A204.1 (cell line): ENCODE data around the gene RPL13A.
"Not testable (repeated sequence)": the region's sequence is repeated elsewhere in the genome, so short reads cannot be mapped to it uniquely, and the experiment has no call there.

Experiments used
- FAIRE-seq: peaks from 2 replicates; lab custom pipeline; 2012; peaks lifted over from hg19 to GRCh38; lab: Jason Lieb, UNC

The RPL13A gene

DNA sequence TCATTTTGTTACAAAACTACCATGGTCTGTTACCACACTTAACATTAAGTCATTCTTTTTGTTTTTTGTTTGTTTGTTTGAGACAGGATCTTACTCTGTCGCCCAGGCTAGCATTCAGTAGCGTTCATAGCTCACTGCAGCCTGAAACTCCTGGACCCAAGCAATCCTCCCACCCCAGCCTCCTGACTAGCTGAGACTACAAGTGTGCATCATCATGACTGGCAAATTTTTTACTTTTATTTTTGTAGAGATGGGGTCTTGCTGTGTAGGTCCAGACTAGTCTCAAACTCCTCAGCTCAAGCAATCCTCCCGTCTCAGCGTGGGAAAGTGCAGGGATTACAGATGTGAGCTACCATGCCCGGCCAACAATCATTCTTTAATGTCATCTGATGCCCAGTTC, 31.1 kb upstream of the RPL13A start:
- no peak for FAIRE-seq

DNA sequence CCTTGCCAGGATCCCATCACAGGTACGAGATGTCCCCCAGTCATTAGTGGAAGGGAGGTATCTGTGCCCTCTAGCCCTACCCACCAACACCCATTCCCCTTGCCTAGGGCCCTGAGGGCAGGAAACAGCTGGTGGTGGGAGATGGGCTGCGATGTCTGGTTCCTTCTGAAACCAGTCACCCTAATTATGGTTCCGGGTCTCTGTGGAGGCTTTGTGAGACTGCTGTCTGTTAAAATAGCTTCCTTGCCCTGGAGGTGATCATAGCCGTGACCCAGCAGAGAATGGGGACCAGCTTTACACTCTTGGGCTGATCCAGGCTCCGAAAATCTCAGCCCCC, 28.9 kb upstream of the RPL13A start:
- no peak for FAIRE-seq

GRCh38 chr19:49459388-49459787, 28.0 kb upstream of the RPL13A start:
- FAIRE-seq: no peak

DNA sequence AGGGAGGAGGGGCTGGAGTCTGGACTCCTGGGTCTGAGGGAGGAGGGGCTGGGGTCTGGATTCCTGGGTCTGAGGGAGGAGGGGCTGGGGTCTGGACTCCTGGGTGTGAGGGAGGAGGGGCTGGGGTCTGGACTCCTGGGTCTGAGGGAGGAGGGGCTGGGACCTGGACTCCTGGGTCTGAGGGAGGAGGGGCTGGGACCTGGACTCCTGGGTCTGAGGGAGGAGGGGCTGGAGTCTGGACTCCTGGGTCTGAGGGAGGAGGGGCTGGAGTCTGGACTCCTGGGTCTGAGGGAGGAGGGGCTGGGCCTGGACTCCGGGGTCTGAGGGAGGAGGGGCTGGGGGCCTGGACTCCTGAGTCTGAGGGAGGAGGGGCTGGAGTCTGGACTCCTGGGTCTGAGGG, 26.3 kb upstream of the RPL13A start:
- not testable (repeated sequence) for FAIRE-seq

DNA sequence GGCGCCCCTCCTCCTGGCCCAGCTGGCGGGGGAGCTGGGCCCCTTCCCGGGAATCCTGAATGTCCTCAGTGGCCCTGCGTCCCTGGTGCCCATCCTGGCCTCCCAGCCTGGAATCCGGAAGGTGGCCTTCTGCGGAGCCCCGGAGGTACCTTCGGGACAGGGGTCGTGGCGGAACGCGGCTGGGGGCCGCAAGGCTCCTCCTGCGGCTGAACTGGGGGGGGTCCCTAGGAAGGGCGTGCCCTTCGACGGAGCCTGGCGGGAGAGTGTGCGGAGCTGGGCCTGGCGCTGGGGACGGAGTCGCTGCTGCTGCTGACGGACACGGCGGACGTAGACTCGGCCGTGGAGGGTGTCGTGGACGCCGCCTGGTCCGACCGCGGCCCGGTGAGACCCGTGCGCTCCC, 25.8 kb upstream of the RPL13A start:
- no peak for FAIRE-seq

DNA sequence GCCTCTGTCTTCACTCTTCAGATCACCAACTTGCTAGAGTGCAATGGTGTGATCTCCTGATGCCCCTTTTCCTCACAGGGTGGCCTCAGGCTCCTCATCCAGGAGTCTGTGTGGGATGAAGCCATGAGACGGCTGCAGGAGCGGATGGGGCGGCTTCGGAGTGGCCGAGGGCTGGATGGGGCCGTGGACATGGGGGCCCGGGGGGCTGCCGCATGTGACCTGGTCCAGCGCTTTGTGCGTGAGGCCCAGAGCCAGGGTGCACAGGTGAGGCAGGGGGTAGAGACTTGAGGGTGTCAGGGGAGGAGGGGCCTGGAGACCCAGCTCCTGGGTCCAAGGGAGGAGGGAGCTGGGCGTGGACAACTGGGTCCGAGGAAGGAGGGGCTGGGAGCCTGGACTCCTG, 24.9 kb upstream of the RPL13A start:
- FAIRE-seq: no peak

DNA sequence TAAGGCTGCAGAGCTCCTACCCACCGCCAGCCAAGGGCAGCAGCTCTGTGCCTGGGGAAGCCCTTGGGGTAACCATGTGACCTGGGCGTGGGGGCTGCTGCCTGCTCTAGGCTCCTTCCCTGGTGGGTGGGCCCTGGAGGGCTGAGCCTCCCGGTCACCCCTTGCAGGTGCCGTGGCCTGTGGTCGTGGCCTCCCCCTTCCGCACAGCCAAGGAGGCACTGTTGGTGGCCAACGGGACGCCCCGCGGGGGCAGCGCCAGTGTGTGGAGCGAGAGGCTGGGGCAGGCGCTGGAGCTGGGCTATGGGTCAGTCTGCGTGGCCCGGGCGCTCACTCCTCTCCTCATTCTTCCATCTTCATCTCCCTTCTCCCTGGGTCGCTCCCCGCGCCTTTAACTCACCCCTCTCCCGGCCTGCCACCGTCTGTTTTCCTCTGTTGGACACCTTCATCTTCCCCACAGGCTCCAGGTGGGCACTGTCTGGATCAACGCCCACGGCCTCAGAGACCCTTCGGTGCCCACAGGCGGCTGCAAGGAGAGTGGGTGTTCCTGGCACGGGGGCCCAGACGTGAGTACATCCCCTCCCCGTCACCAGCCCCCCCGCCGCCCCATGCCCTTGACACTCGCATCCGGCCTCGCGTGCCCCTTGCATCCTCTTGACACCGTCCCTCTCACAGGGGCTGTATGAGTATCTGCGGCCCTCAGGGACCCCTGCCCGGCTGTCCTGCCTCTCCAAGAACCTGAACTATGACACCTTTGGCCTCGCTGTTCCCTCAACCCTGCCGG, 23.3 kb upstream of the RPL13A start:
- FAIRE-seq: no peak

DNA sequence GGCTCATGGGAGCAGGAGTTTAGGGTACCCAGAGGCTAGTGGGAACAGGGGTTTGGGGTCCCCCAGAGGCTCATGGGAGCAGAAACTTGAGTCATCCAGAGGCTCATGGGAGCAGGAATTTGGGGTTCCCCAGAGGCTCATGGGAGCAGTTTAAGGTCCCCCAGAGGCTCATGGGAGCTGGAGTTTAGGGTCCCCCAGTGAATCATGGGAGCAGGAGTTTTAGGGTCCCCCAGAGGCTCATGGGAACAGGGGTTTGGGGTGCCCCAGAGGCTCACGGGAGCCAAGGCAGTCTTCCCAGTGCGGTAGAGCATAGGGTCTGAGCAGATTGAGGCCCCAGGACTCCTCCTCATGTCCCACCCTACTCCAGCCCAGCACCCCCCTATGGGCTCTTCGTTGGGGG, 22.0 kb upstream of the RPL13A start:
- no peak for FAIRE-seq

DNA sequence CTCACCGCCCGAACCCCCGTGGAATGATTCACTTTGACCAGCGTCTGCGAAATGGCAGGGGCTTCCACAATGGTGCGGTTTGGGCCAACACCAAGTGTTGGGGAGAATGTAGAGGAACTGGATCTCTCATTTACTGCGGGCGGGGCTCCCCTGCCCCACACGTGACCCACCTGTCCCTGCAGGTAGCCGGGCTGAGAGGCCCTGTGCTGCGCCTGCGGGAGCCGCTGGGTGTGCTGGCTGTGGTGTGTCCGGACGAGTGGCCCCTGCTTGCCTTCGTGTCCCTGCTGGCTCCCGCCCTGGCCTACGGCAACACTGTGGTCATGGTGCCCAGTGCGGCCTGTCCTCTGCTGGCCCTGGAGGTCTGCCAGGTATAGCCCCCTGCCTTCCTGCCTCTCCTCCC, 19.2 kb upstream of the RPL13A start:
- FAIRE-seq: no peak

GRCh38 chr19:49468746-49469447, 18.5 kb upstream of the RPL13A start:
- FAIRE-seq: no peak

- no peak for FAIRE-seq
These were observed 17.4 kb upstream of the RPL13A start for GRCh38 chr19:49469828-49470614.

- no peak for FAIRE-seq
These were observed 16.8 kb upstream of the RPL13A start for GRCh38 chr19:49470615-49470978.

DNA sequence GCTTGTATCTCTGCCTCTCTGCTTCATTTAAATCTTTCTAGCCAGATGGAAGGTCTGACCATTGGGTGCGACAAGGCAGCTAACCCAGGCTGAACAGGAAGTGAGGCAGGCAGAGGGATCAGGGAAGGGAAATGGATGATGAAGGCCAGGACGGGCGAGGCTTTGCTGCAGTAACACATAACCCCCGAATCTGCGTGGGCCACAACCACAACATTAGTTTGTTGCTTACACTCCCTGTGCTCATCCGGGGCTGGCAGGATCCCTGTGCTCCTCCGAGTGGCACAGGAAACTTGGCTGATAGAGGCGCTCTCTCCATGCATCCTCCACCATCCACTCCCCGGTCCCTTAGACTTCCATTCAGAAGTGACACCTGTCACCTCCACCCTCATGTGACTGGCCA, 14.5 kb upstream of the RPL13A start:
- no peak for FAIRE-seq

DNA sequence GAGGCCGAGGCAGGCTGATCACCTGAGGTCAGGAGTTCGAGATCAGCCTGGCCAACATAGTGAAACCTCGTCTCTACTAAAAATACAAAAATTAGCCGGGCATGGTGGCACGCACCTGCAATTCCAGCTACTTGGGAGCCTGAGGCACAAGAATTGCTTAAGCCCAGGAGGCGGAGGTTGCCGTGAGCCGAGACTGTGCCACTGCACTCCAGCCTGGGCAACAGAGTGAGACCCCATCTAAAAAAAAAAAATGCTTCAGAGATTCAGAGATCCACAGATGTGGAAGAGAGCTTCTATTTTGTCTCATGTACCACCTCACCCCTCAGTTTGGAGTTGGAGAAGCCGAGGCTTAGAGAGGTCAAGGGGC, 13.9 kb upstream of the RPL13A start:
- not testable (repeated sequence) for FAIRE-seq

DNA sequence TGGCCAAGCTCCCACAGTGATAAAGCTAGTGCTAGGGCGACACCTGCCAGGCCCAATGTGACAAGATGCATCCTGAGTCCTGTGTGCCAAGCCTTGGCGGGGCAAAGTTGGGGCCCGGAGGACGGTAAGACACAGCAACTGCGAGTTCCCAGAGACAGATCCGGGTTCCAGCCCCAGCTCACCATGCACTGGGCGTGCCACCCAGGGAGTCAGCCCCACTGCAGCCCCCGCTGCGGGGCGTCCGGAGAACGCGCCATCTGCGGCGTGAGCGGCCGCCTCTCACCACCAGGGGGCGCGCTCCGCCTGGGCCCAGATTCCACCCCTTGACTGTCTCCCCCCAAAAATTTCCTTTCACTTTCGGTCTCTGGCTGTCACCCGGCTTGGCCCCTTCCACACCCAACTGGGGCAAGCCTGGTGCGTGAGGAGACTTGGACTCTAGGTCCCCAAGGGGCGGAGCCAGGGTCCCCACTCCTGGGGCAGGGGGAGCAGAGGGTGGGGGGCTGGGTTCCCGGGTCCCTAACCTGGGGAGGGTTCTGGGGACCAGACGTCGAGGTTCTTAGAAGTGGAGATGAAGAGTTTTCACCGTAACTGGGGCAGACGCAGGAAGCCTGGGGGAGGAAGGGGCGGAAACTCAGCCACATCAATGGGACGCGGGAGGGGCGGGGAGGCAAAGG, 13.4 kb upstream of the RPL13A start, which contains the start of gene FLT3LG:
TSS of gene FLT3LG (plus strand) at position 348 of the 674 bp plus-strand sequence. CDS start 425 bp downstream, outside the sequence.
- no peak for FAIRE-seq

GRCh38 chr19:49474542-49474924, 12.9 kb upstream of the RPL13A start:
- FAIRE-seq: no peak

GRCh38 chr19:49475191-49475917, 12.1 kb upstream of the RPL13A start:
- FAIRE-seq: no peak

GRCh38 chr19:49475995-49476880, 11.2 kb upstream of the RPL13A start:
- FAIRE-seq: no peak

DNA sequence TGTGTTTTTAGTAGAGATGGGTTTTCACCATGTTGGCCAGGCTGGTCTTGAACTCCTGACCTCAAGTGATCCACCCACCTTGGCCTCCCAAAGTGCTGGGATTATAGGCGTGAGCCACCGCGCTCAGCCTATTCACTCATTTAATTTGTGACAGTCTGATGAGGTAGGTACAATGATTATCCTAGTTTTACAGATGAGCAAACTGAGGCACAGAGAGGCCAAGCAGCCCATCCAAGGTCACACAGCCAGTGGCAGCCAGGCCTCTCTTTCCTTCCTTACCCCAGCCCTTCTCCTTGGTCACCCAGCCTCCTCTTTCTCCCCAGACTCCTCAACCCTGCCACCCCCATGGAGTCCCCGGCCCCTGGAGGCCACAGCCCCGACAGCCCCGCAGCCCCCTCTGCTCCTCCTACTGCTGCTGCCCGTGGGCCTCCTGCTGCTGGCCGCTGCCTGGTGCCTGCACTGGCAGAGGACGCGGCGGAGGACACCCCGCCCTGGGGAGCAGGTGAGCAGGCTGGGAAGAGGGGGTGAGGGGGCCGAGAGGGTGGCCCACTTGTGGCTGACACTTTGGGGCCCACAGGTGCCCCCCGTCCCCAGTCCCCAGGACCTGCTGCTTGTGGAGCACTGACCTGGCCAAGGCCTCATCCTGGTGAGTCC, 7.3 kb upstream of the RPL13A start:
- FAIRE-seq: no peak

GRCh38 chr19:49481020-49481683, 6.3 kb upstream of the RPL13A start:
- FAIRE-seq: no peak
